ENCODE results near the gene ITM2C.
A peak's percentile ranks its signal among the peaks of the same experiment; 100 is the strongest.

The ITM2C gene, protein sequence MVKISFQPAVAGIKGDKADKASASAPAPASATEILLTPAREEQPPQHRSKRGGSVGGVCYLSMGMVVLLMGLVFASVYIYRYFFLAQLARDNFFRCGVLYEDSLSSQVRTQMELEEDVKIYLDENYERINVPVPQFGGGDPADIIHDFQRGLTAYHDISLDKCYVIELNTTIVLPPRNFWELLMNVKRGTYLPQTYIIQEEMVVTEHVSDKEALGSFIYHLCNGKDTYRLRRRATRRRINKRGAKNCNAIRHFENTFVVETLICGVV

DNA sequence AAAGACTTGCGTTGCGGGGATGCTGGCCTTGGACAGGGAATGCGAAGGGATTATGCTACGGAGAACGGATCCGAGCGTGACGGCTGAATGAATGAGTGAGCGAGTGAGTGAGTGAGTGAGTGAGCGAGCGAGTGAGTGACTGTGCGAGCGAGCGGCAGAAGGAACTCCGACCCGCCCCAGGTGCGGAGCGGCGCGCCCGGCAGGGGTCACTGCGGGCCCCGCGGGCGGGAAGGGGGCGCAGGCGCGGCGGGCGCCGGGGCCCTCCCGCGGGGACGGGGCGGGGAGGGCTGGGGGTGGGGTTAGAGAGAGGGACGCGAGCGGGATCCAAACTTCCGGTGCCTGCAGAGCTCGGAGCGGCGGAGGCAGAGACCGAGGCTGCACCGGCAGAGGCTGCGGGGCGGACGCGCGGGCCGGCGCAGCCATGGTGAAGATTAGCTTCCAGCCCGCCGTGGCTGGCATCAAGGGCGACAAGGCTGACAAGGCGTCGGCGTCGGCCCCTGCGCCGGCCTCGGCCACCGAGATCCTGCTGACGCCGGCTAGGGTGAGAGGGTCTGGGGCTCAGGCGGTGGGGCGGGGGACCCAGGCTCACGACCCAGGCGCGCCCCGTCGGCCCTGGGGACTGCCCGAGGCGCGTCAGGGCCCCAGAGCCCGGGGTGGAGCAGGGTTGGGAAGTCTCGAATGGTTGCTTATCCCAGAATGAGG lies at the start of gene ITM2C:
Gene ITM2C, plus strand, starts transcription at position 338 of the 702 bp plus-strand sequence. Its CDS starts 84 bp downstream, at position 422.
- DNase-seq (ENCODE audit: low spot score), result peak; percentile 88

DNA sequence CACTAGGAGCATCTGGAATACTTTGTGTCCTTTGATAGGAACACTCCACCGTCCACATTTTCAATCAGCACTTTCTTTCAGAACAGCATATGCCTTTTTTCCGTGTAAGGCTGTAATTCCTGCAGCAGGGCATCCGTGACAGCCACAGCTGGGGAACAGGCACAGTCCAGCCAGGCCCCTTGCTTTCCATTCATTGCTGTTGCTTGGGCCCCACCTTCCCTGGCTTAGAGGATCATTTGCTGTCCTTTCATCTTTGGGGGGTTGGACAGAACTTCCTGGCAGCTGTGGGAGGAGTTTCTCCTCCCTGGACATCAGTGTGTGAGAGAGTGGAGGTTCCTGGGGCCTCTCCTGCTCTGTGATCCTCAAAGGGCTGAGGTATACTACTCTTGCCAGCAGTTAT lies 49.7 kb upstream of the ITM2C start:
- DNase-seq (ENCODE audit: low spot score), result no peak

DNA sequence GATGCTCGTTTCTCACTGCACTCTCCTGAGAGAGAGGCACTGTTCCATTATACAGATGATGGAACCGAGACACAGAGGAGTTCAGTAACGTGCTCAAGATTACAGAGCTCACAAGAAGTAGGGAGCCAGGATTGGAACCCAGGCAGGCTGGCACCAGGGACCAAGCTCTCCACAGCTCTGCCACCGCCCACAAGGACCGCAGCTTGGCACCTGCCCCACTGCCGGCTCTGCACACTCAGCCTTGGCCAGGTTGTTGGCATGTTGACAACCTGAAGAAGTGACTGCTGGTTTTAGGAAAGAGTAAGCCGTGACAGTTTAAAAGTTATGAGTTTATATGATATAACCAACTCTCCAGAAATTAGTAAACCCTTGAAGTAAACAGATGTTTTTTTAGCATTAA lies 48.0 kb upstream of the ITM2C start:
- DNase-seq (ENCODE audit: low spot score), result no peak

DNA sequence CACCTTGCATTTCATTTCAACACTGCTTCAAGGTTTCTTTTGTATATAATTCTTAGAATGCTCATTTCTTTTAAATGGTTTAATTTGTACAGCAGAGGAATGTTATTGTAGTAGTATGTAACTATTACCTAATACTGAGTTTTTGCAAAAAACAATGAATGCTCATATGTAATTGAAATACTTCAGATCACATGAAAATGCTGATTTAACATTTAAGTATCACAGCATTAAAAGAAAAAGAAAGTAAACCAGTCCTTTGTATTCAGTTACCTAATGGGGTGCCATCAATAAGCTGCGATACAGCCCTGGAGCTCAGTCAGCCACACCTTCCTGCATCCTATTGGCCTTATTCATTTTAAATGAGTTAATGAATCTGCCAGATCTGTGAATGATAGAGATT lies 45.3 kb upstream of the ITM2C start:
- no peak for DNase-seq (ENCODE audit: low spot score)

DNA sequence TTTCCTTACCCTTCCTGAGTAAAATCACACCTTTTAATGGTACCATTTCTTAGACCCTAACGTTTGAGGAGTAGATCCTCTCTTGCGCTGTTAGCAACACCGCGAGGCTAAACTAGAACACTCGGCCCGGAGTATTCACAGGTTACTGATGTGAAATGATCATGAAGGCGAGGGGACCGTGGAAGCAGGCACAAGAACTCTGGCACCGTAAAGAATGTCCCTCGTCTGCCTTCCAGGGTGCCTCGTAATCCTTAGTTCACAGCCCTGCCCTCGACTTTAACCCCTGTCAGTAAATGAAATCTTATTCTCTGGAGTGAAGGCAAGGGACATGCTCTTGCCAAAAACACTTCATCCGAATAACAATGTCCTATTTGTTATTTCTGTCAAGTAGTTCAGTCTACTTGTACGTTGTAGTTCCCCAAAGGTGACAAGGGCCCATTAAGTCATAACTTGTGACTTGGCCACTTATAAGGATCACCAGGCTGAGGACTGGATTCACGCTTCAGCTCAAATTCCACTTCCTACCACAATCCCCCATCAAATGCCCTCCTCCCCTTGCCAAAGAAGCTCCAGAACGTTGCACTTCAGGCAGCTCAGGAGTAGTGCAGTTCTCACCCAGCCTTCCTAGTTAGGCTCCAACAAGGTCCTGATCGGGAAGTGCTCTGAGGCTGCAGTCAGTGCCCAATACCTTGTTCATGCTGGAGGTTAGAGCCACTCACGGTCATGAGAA lies 43.3 kb upstream of the ITM2C start:
- DNase-seq (ENCODE audit: low spot score), result no peak

DNA sequence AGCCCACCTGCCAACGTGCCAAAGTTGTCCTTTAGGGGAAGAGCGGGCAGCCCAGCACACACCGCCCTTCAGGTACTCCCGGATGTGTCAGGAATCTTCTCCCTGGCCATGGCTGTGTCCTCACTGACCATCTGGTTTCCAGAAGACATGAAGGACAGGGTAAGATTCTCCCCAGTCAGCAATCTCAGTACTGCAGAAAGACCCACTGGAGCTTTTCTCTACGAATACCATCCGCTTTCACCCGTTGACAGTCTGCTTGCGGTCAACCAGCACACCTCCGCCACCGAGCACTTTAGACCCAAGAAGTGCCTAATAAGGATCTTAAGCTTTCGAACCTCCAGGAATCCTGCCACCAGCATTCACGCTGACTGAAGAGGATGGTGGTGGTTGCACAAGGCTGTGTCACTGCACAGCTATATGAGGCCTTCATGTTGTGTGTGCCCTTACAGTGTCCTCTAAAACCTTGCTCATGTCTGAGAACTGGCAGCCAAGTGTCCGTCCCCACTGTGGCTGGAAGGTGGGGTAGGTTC lies 42.7 kb upstream of the ITM2C start:
- DNase-seq (ENCODE audit: low spot score), result no peak

DNA sequence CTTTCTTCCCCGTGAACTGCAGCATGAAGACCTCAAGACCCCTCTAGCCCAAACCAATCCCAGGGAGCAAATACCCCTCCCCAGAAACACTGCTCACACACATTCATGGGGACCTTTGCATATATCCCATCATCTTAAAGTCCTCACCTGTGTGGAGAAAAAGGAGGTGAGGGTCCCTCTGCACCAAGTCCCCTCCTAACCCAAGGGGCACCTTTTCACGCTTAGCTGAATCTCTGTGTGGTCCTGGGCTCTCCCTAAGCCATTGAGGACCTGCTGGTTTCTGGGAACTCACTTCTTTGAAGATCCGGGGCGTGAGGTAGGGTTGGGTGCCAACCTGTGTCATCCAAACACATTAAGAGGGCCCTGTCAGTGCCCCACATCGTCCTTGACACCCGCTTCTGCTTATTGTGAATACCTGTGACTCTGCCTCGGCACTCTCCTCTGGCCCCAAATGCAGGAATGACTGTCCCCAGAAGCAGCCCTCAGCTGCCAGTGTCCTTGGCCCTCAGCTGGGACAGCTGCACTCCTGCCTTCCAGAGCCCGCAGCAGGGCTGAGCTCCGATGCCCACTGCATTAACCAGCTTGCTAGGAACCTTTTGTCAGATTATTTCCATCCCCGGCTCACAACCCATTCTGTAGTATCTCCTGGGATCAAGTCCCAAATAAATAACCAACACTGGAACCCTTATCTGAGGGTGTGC lies 41.3 kb upstream of the ITM2C start:
- DNase-seq (ENCODE audit: low spot score), result no peak

DNA sequence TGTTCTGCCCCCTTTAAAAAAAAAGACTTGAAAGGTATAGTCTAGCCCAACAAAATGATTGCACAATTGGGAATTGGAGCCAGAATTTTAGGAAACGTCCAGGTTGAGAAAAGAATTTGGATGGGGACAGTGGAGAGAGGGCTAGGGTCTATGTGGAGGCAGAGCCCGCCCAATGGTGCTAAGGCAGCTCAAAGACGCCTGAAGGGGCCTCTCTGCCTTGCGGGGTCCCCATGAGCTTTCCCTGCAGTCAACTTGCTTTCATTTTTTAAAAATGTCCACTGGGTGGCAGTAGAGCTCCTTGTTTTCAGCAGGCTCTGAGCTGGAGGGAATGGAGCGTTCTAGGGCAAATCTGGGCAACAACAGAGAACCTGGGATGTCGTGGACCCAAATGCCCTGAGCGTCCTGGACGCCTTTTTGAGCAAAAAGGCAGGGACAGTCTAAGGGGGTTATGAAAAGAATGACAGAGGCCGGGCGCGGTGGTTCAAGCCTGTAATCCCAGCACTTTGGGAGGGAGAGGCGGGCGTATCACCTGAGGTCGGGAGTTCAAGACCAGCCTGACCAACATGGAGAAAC lies 40.2 kb upstream of the ITM2C start:
- DNase-seq (ENCODE audit: low spot score), result no peak

DNA sequence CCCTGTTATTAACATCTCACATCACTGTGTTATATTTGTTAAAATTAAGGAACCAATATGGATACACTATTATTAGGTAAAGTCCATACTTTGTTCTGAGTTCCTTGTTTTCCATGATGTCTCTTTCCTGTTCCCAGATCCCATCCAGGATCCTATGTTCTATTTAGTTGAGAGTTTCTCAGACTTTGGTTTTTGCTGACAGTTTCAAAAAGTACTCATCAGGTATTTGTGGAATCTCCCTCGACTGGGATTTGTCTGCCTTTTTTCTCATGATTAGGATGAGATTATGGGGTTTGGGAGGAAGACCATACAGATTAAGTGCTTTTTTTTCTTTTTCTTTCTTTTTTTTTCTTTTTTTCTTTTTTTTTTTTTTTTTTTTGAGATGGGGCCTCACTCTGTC lies 39.4 kb upstream of the ITM2C start:
- no peak for DNase-seq (ENCODE audit: low spot score)

DNA sequence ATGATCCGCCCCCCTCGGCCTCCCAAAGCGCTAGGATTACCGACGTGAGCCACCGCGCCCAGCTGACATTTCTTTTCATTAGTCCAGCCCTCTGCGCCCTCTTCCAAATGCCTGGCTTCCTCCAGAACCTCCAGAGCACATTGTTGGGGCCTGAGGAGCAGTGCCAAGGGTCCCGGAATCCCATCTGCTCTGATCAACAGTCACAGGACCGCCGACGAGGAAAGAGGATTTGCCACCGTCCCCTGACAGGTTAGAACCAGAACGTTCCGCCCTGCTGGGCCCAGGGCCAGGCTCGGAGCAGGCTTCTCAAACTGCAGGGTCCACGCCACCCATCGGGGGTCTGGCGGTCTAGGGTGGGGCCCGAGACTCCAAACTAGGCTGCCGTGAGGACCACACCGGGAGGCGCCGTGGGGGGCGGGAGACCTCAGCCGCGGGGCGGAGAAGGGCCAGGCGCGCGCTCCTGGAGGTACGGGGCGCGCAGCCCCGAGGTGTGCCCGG lies 36.9 kb upstream of the ITM2C start:
- no peak for DNase-seq (ENCODE audit: low spot score)

DNA sequence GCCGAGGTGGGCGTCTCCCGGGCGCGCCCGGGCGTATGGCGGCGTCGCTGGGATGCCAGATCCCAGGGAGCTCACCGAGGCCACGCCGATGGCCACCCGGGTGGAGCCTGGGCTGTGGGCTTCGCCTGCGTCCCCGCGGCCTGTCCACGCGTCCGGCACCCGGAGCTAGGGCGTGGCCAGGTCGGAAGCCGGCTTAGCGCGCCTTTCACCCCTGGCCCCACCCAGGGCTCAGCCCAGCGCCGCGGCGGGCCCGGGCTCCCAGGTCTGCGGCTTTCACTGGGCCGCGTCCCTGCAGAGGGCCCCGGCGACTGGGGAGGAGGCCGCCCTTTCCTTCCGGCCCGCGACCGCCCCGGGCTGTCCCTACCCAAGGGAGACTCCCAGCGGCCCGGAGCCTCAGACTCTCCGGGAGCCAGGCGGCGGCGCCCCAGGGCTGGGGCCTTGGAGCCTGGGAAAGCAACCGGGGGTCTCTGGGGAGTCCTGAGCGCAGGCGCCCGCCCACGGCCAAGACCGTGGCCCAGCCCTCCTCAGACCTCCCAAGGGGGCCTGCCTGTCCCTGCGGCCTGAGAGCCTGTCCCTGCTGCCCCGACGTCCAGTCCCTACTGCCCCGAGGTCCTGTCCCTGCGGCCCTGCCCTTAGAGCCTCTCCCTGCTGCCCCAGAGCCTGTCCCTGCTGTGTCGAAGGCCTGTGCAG lies 36.3 kb upstream of the ITM2C start:
- no peak for DNase-seq (ENCODE audit: low spot score)

DNA sequence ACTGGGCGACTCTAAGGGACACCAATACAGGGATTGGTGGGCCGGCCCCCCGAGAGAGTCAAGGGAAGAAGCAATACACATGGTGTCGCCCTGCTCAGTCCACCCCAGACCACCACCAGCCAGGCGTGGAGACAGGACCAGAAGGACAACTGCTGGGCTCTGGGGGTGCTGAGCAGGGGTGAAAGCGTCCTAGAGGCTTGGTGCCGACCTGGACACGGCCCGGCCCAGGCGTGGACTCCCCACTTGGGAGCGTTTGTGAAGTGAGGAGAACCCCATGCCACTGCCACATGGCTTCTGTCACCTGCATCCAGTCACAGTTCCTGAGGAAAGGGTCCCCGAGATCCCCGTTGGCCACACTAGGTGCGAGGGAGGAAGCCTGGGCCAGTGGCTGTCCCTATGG lies 35.4 kb upstream of the ITM2C start:
- no peak for DNase-seq (ENCODE audit: low spot score)

DNA sequence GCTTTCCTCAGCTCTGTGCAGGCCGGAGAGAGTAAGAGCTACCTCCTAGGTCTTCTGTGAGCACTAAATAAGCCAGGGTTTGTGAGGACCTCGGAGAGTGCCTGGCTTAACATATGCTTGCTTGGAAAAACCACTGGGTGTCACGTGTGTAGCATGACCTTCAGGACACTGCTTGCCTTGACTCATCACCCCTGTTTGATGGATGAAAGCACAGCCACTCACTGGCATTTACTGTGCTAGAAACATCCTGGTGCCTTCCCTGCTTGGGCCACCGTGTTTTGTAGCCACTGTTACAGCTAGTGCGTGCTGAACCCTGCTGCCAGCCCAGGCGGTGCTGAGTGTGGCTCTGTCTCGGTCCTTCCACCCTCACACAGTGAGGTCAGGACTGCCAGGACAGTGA lies 34.8 kb upstream of the ITM2C start:
- no peak for DNase-seq (ENCODE audit: low spot score)

DNA sequence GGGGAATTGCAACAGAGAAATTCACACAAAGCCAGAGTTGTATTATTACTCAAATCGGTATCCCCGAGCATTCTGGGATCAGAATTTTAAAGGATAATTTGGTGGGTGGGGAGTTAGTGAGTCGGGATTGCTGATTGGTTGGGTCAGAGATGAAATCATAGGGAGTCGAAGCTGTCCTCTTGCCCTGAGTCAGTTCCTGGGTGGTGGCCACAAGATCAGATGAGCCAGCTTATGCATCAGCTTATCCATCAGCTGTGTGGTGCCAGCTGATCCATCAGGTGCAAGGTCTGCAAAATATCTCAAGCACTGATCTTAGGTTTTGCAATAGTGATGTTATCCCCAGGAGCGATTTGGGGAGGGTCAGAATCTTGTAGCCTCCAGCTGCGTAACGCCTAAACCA lies 34.3 kb upstream of the ITM2C start:
- DNase-seq (ENCODE audit: low spot score), result no peak

DNA sequence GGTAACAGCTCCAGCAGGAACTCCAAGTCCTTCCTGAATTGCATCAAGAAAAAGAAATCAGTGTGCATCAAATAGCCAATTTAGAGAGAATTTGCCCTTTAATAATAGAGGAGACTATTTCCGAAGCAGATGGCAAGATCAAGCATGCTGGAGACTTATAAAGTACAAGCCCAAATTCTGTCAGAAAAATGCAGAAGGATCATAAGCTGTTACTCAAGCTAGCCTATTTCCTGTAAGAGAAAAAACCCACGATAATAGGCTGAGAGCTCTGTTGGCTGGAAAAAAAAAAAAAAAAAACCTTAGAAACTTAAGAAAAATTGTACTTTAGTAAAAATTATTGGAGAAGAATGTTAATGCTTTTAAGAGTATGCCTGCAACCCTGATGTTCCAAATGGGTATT lies 24.4 kb upstream of the ITM2C start:
- no peak for DNase-seq (ENCODE audit: low spot score)

DNA sequence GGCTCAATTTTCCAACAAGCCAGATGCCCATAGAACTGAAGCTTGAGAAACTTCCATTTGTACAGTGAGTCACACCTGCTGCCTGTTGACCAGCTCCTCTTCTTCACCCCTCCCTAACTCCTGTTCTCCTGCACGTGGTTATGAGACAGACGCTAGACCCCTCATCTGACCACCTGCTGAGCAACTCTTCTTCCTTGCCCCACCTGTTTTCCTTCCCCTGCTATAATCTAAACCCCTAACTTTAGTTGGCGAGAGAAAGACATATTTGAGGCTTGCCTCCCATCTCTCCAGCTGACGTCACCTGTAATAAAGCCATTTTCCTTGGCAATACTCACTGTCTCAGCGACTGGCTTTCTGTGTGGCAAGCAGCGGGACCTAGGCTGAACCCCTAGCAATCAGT lies 22.3 kb upstream of the ITM2C start:
- DNase-seq (ENCODE audit: low spot score), result no peak

DNA sequence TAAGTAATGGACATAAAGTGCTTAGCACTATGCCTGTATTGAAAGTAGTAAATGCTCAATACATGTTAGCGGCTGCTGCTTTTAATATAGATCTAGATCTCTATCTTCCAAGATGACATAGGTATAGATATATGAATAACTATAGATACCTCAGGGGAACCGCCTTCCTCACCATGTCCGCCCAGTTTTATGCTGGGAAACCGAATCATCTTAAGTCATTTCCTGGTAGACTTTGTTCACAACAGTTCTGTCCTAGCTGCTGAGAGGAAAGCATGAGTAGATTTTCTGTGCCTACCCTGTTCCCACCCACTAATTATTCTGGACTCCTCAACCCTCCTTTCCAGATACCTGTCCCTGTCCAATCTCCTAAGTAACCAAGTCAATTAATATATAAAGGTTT lies 21.6 kb upstream of the ITM2C start:
- no peak for DNase-seq (ENCODE audit: low spot score)

DNA sequence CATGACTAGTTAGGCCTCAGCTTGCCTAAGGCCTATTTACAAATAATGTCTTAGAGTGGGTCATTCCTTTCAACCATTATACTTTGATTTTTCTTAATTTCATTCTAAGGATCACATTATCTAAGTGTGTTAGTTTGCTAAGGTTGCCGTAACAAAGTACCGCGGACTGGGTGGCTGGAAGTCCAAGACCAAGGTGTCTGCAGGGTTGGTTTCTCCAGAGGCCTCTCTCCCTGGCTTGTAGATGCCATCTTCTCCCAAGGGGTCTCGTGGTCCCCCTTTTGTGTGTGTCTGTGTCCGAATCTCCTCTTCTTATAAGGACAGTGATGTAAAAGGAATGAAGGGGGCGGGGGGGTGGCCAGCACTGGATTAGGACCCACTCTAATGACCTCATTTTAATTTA lies 18.4 kb upstream of the ITM2C start:
- DNase-seq (ENCODE audit: low spot score), result no peak

DNA sequence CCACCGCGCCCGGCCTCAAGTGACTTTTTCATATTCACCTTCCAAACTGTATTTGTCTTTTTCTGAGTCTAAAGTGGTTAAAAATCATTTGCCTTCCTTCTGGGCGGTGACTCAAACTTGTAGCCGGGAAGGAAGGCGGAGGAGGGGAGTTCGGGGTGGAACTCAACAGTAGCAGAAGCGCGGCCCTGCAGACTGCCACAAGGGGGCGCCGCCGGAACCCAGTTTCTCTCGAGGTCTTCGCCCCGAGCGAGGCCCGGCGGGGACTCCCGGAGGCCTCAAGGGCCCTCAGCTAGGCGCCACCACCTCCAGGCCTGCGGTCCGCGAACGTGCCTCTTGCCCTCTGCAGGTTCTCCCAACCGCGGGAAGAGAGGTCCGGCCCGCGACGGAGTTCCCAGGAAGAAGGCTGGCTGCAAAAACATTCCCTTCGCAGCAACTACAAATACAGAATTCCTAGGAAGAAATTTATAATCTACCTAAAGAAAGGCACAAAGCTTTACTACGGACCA lies 16.8 kb upstream of the ITM2C start:
- peak; percentile 87 for DNase-seq (ENCODE audit: low spot score)

DNA sequence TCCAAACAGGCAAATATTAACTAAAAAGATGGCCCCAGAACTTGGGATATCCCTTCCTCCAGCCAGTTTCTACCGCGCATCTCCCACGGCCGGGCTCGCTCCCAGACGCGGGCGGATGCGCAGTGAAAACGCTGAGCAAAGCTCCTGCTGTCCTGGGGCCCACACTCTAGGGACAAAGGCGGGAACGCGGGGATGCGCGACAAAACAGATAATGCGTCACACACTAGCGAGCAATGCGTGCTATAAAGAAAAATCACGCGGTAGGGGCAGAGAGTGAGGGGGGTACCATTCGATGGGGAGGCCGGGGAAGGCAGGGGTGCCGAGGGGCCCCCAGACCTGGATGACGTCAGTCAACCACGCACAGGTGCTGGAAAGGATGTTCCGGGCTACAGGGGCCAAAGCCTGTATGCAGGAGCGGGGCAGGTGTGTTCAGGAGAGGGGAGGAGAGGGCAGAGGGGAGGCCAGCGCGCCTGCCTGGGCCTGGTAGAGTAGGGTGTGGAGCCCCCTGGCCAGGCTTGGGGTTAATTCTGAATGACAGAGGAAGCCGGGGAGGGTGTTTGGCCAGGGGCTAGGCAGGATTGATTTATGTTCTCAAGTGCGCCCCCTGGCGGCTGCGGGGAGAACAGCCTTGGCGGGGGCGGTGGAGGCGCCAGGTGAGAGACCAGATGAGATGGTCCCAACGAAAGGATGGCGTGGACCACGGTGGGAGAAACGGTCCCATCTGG lies 14.9 kb upstream of the ITM2C start:
- DNase-seq (ENCODE audit: low spot score), result no peak

DNA sequence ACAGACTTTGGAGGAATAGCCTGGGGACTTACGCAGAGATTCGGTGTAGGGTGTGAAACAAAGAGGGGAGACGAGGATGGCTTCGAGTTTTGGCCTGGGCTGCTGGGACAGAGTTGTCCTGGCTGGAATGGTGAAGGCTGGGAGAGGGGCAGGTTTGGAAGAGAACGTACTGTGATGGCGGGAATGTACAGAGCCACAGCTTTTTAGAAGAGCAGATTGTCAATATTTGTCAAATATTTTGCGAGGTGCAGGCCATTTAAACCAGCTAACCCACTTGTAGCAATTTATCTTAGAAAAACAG lies 14.4 kb upstream of the ITM2C start:
- DNase-seq (ENCODE audit: low spot score), result no peak
